HCEC 1CT (cell line): Measurements from ENCODE around the gene DNAH10.
"Not testable (repeated sequence)": the region's sequence is repeated elsewhere in the genome, so short reads cannot be mapped to it uniquely, and the experiment has no call there.

Experiments
- DNase-seq: peaks from one replicate; pipeline ENCODE4 v3.0.0-alpha.2; 2017

DNAH10 gene

GRCh38 chr12:123747309-123747708 is 14.8 kb upstream of the DNAH10 start:
- no peak for DNase-seq

GRCh38 chr12:123748161-123748560 is 13.9 kb upstream of the DNAH10 start:
- no peak for DNase-seq

- DNase-seq, result peak; percentile 8
Measured at GRCh38 chr12:123748661-123749060, 13.4 kb upstream of the DNAH10 start.

GRCh38 chr12:123749355-123749754 is 12.7 kb upstream of the DNAH10 start:
- no peak for DNase-seq

- no peak for DNase-seq
Measured at GRCh38 chr12:123750159-123750656, 11.9 kb upstream of the DNAH10 start.

- no peak for DNase-seq
Measured at GRCh38 chr12:123752046-123752445, 10.1 kb upstream of the DNAH10 start.

- DNase-seq, result no peak
Measured at GRCh38 chr12:123754041-123754772, 7.9 kb upstream of the DNAH10 start.

GRCh38 chr12:123757561-123757960 is 4.5 kb upstream of the DNAH10 start:
- peak; percentile 87 for DNase-seq

GRCh38 chr12:123760267-123760938 is 1.7 kb upstream of the DNAH10 start:
- no peak for DNase-seq

GRCh38 chr12:123762715-123763052 is 583 bp downstream of the DNAH10 start:
- DNase-seq, result no peak

- no peak for DNase-seq
Measured at GRCh38 chr12:123763093-123763492, 992 bp downstream of the DNAH10 start.

- no peak for DNase-seq
Measured at GRCh38 chr12:123764109-123764508, 2.0 kb downstream of the DNAH10 start.

GRCh38 chr12:123765504-123766035 is 3.5 kb downstream of the DNAH10 start:
- DNase-seq, result no peak

- DNase-seq, result no peak
Measured at GRCh38 chr12:123767613-123768012, 5.5 kb downstream of the DNAH10 start.

GRCh38 chr12:123771261-123771660 is 9.2 kb downstream of the DNAH10 start:
- DNase-seq, result no peak

GRCh38 chr12:123772074-123772473 is 10.0 kb downstream of the DNAH10 start:
- no peak for DNase-seq

- no peak for DNase-seq
Measured at GRCh38 chr12:123773375-123773774, 11.3 kb downstream of the DNAH10 start.

- DNase-seq, result no peak
Measured at GRCh38 chr12:123779551-123779950, 17.4 kb downstream of the DNAH10 start.

- no peak for DNase-seq
Measured at GRCh38 chr12:123782997-123783792, 21.1 kb downstream of the DNAH10 start.

- no peak for DNase-seq
Measured at GRCh38 chr12:123787466-123787865, 25.4 kb downstream of the DNAH10 start.

- no peak for DNase-seq
Measured at GRCh38 chr12:123788541-123788940, 26.4 kb downstream of the DNAH10 start.

GRCh38 chr12:123789422-123789821 is 27.3 kb downstream of the DNAH10 start:
- not testable (repeated sequence) for DNase-seq

GRCh38 chr12:123790905-123791467 is 28.9 kb downstream of the DNAH10 start:
- DNase-seq, result no peak
